GM21529 (cell line): ENCODE data around the gene GAS7.

Source experiments
- ATAC-seq: cut with Tn5 transposase; IDR thresholded peaks from one replicate; pipeline ENCODE4 v1.9.1; 2021; ENCODE audit not compliant: unreplicated experiment

GAS7 gene

GRCh38 chr17:10198509-10199249 is at the start of gene GAS7:
Gene GAS7 (minus strand): TSS chr17:10198606.
- no peak for ATAC-seq

GRCh38 chr17:10247810-10248209 is 49.4 kb upstream of the GAS7 start:
- ATAC-seq, result no peak

- ATAC-seq, result no peak
Measured at GRCh38 chr17:10243883-10244844, 45.8 kb upstream of the GAS7 start.

GRCh38 chr17:10241781-10242180 is 43.4 kb upstream of the GAS7 start:
- no peak for ATAC-seq

- ATAC-seq, result no peak
Measured at GRCh38 chr17:10238661-10239060, 40.3 kb upstream of the GAS7 start.

GRCh38 chr17:10234033-10234432 is 35.6 kb upstream of the GAS7 start:
- ATAC-seq, result no peak

GRCh38 chr17:10233161-10233560 is 34.8 kb upstream of the GAS7 start:
- no peak for ATAC-seq

- ATAC-seq, result no peak
Measured at GRCh38 chr17:10229181-10229580, 30.8 kb upstream of the GAS7 start.

GRCh38 chr17:10226930-10227695 is 28.7 kb upstream of the GAS7 start:
- ATAC-seq, result no peak

- no peak for ATAC-seq
Measured at GRCh38 chr17:10224582-10225195, 26.3 kb upstream of the GAS7 start.

GRCh38 chr17:10219193-10219592 is 20.8 kb upstream of the GAS7 start:
- no peak for ATAC-seq

- no peak for ATAC-seq
Measured at GRCh38 chr17:10217916-10218315, 19.5 kb upstream of the GAS7 start.

GRCh38 chr17:10216213-10216938 is 18.0 kb upstream of the GAS7 start:
- no peak for ATAC-seq

GRCh38 chr17:10215286-10215685 is 16.9 kb upstream of the GAS7 start:
- ATAC-seq, result no peak

- no peak for ATAC-seq
Measured at GRCh38 chr17:10211666-10212065, 13.3 kb upstream of the GAS7 start.

GRCh38 chr17:10210151-10210574 is 11.8 kb upstream of the GAS7 start:
- no peak for ATAC-seq

GRCh38 chr17:10208604-10209193 is 10.3 kb upstream of the GAS7 start:
- ATAC-seq, result no peak

- ATAC-seq, result no peak
Measured at GRCh38 chr17:10207153-10207552, 8.7 kb upstream of the GAS7 start.

- no peak for ATAC-seq
Measured at GRCh38 chr17:10205549-10206185, 7.3 kb upstream of the GAS7 start.
